Vagina (tissue), 2 donors: ENCODE results near the gene SFXN2.

Experiments used
- CTCF ChIP-seq, 3 experiments: fragments of 450-650 bp in 2 of 3; fragments of 200-600 bp in 1 of 3; sonication (generic) in 1 of 3; IDR thresholded peaks; one replicate each; pipeline ENCODE4 v1.5.1; 2017 to 2019; ENCODE audit warnings: antibody characterized with exemption in 3 of 3, mild to moderate bottlenecking in 2 of 3, moderate library complexity in 2 of 3
- POLR2A ChIP-seq, 2 donors: fragments of 450-650 bp; IDR thresholded peaks; one replicate each; pipeline ENCODE4 v1.6.1; 2017; ENCODE audit warnings: antibody characterized with exemption in 2 of 2, mild to moderate bottlenecking in 2 of 2, moderate library complexity in 2 of 2
- POLR2AphosphoS5 ChIP-seq, 2 donors: sonication (generic); formaldehyde crosslinking; IDR thresholded peaks; one replicate each; pipeline ENCODE4 v1.9.0; 2017; ENCODE audit warnings: antibody characterized with exemption in 2 of 2, mild to moderate bottlenecking in 2 of 2, low read depth in 1 of 2; ENCODE audit not compliant: insufficient read depth in 1 of 2

DNA sequence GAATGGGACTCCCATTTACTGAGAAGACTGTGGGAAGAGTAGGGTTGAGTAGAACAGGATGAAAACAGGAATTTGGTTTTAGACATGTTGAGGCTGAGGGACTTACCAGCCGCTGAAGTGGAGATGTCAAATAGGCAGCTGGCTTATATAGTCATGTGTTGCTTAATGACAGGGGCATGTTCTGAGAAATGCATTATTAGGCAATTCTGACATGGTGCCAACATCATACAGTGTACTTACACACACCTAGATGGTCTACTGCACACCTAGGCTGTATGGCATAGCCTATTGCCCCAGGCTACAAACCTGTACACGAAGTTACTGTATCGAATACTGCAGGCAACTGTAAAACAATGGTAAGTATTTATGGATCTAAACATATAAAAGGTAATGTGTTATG lies 17.7 kb upstream of the SFXN2 start:
- no peak for TF ChIP-seq POLR2A (IDR thresholded peaks at IDR 0.05)
- TF ChIP-seq CTCF (IDR thresholded peaks at IDR 0.05): no peak
- TF ChIP-seq POLR2AphosphoS5 (IDR thresholded peaks at IDR 0.05; ENCODE audit: insufficient read depth in 1 of 2, low read depth in 1 of 2): no peak
